HG03175 (cell line): ENCODE results near the gene RHCE.
A peak's percentile ranks its signal among the peaks of the same experiment; 100 is the strongest.
"Not testable (repeated sequence)": the region's sequence is repeated elsewhere in the genome, so short reads cannot be mapped to it uniquely, and the experiment has no call there.

Experiments
- ATAC-seq: cut with Tn5 transposase; IDR thresholded peaks from one replicate; pipeline ENCODE4 v1.9.1; 2021; ENCODE audit warnings: mild to moderate bottlenecking, moderate library complexity; ENCODE audit not compliant: unreplicated experiment

RHCE gene

GRCh38 chr1:25349606-25350005, 71.0 kb downstream of the RHCE start:
- ATAC-seq: no peak

- ATAC-seq: no peak
Measured at GRCh38 chr1:25347556-25347955, 73.1 kb downstream of the RHCE start.

GRCh38 chr1:25343872-25344271, 76.8 kb downstream of the RHCE start:
- ATAC-seq: no peak

GRCh38 chr1:25342846-25343245, 77.8 kb downstream of the RHCE start:
- no peak for ATAC-seq

GRCh38 chr1:25341746-25342145, 78.9 kb downstream of the RHCE start:
- ATAC-seq: no peak

GRCh38 chr1:25338986-25339385, 81.6 kb downstream of the RHCE start:
- ATAC-seq: no peak

- ATAC-seq: peak; percentile 58
Measured at GRCh38 chr1:25338188-25338981, 82.2 kb downstream of the RHCE start, which contains the start of gene TMEM50A. Gene TMEM50A, plus strand, starts transcription at chr1:25338334. Its CDS starts 2,153 bp downstream, at chr1:25340487.

- peak; percentile 38 for ATAC-seq
Measured at GRCh38 chr1:25337483-25338187, 83.0 kb downstream of the RHCE start.

- peak; percentile 31 for ATAC-seq
Measured at GRCh38 chr1:25336922-25337354, 83.7 kb downstream of the RHCE start.

- ATAC-seq: not testable (repeated sequence)
Measured at GRCh38 chr1:25329950-25330349, 90.7 kb downstream of the RHCE start.

- not testable (repeated sequence) for ATAC-seq
Measured at GRCh38 chr1:25329336-25329735, 91.3 kb downstream of the RHCE start.

GRCh38 chr1:25328791-25329185, 91.8 kb downstream of the RHCE start:
- ATAC-seq: not testable (repeated sequence)

- ATAC-seq: not testable (repeated sequence)
Measured at GRCh38 chr1:25327864-25328790, 92.5 kb downstream of the RHCE start.

GRCh38 chr1:25324407-25324806, 96.2 kb downstream of the RHCE start:
- ATAC-seq: not testable (repeated sequence)

- not testable (repeated sequence) for ATAC-seq
Measured at GRCh38 chr1:25322127-25322526, 98.5 kb downstream of the RHCE start.

- ATAC-seq: not testable (repeated sequence)
Measured at GRCh38 chr1:25320314-25320938, 100.2 kb downstream of the RHCE start.

- not testable (repeated sequence) for ATAC-seq
Measured at GRCh38 chr1:25312806-25313470, 107.7 kb downstream of the RHCE start.
